GM23248 (cell line): ENCODE data around the gene FILIP1L.

Source experiments
- EZH2 ChIP-seq: fragments of 200-600 bp; sonication (generic); IDR thresholded peaks from 2 replicates; pipeline ENCODE4 v1.6.1; 2018; ENCODE audit warnings: antibody characterized with exemption, mild to moderate bottlenecking; ENCODE audit not compliant: insufficient read depth, poor library complexity, severe bottlenecking
- EZH2phosphoT487 ChIP-seq: fragments of 200-600 bp; sonication (generic); IDR thresholded peaks from 2 replicates; pipeline ENCODE4 v1.6.1; 2018; ENCODE audit warnings: antibody characterized with exemption, moderate library complexity, mild to moderate bottlenecking, low read depth; ENCODE audit not compliant: insufficient read depth

DNA sequence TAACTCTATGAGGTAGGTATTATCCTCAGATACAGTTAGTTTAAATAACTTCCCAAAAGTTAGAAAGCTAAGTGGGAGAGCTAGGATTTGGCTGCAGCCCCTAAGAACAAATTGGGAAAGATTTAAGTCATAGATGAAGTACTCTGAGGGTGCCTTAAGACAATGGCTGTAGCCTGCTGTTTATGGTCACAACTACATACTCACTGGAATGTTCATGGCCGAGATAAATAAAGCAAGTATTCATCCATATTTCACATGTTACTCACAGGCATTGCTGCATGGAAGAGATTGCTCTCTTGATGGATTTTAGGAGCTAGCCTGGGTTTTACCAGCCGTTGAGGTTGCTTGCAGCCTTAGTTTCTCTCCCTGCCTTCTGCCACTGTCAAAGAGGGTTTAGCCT lies 151.6 kb downstream of the FILIP1L start:
- TF ChIP-seq EZH2 (no peak), EZH2phosphoT487 (no peak)
